OCI-M1 (cell line): Measurements from ENCODE around the gene COMMD1.

Experiments used
- DNase-seq: peaks from one replicate; lab custom pipeline; 2025; lab: John Stamatoyannopoulos, UW

COMMD1 gene

GRCh38 chr2:62180975-62181374 is 275.5 kb downstream of the COMMD1 start:
- no peak for DNase-seq

GRCh38 chr2:62181843-62182242 is 276.4 kb downstream of the COMMD1 start:
- DNase-seq, result no peak

GRCh38 chr2:62184512-62185230 is 279.2 kb downstream of the COMMD1 start:
- DNase-seq, result no peak
